ENCODE measurements around the gene KCNK4. TPM values are rescaled to one million over a fixed set of nuclear protein-coding genes. Genes with fewer than 3 reads are reported as not detected.

Gene KCNK4
- total and polyA plus RNA-seq, 2 experiments from 2014 or later = 0.13 TPM; not detected in 1

DNA sequence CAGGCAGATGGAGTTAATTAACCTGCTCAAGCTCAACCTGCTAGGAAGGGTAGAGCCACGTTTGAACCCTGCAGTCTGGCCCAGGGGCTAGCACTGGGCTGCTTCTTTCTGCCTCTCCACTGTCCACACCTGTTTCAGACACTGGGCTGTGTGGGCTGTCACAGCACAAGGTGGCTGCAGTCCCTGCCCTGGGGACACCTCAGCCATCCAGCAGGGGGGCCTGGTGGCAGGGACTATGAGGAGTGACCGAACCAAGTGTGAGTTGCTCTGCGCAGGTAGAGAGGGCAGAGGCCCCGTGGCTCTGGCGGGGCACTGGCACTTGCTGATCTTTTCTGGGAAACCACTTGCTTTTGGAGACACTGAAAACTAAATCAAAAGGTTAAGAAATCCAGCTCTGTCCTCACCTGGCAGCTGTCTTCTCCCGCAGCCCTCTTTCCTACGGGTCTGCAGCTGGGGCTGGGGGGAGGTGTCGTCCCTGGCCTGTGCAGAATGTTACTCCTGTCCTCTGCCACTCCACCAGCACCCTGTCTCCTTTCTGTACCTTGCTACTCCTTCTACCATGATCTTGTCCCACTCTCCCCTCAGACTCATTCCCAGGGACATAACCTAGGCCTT lies 12.4 kb upstream of the KCNK4 start:
- Histone ChIP-seq H3K9me3 (ENCODE audit: low read depth) (no peaks in the 10 kb centered on the region), H3K4me2 (ENCODE audit: unreplicated experiment) (no peak overlapping the region), H3K27me3 (replicated peaks; ENCODE audit: insufficient read depth) (no peaks in the 10 kb centered on the region), H3K79me2 (ENCODE audit: insufficient read depth) (peaks cover 39% of the 10 kb centered on the region), H3K27ac (no peak overlapping the region), H3F3A (ENCODE audit: insufficient read depth) (peaks cover 25% of the 10 kb centered on the region), H4K20me1 (ENCODE audit: insufficient read depth) (no peaks in the 10 kb centered on the region), H3K9ac (no peak overlapping the region), H3K36me3 (ENCODE audit: low read depth) (0 out of 2 replicates have a peak, but pooled peaks cover 8% of the 10 kb centered on the region), H3K4me1 (ENCODE audit: insufficient read depth) (peaks cover 16% of the 10 kb centered on the region), H3K4me3 (no peak overlapping the region), H2AFZ (no peak overlapping the region), H3K9me2 (ENCODE audit: insufficient read depth) (no peaks in the 10 kb centered on the region)
- no peak for TF ChIP-seq EZH2phosphoT487 (IDR thresholded peaks at IDR 0.05; ENCODE audit: insufficient read depth, low read depth)
- no peak for TF ChIP-seq EZH2 (IDR thresholded peaks at IDR 0.05; ENCODE audit: insufficient read depth, poor library complexity, severe bottlenecking)
- in situ Hi-C loops (cut with MboI) = no loop called here
- WGBS, 2 experiments (ENCODE audit: low coverage in 1 of 2, low lambda C conversion rate in 2 of 2, missing lambda C conversion rate in 2 of 2) = 82 to 84% methylated on average over 8 of the region's 8 CpGs
- DNase-seq = no peak

DNA sequence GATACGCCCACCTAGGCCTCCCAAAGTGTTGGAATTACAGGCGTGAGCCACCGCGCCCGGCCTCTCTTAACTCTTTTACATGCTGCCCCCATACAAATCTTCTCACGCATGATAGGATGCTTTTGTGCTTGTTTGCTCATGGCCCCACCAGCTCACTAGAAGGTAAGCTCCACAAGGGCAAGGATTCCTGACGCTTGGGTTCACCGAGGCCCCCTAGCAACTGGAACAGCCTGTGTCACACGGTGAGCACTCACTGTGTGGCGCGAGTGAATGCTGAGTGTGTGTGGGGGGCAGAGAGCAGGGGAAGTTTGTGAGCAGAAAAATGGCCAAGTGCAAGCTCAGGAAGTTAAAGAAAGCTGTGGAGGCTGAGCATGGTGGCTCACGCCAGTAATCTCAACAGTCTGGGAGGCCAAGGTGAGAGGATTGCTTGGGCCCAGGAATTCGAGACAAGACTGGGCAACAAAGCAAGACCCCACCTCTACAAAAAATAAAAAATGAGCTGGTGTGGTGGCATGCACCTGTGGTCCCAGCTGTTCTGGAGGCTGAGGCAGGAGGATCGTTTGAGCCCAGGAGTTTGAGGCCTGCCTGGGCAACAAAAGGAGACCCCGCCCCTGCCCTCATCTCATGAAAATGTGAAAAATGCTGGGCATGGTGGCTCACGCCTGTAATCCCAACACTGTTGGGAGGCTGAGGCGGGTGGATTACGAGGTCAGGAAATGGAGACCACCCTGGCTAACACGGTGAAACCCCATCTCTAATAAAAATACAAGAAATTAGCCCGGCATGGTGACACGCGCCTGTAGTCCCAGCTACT lies 8.9 kb upstream of the KCNK4 start:
- no peak for DNase-seq
- Histone ChIP-seq H4K20me1 (ENCODE audit: insufficient read depth) (no peaks in the 10 kb centered on the region), H3K27ac (no peak overlapping the region), H3K36me3 (ENCODE audit: low read depth) (0 out of 2 replicates have a peak, but pooled peaks cover 8% of the 10 kb centered on the region), H3K4me1 (ENCODE audit: insufficient read depth) (peaks cover 5% of the 10 kb centered on the region), H3K4me2 (ENCODE audit: unreplicated experiment) (no peak overlapping the region), H3K27me3 (replicated peaks; ENCODE audit: insufficient read depth) (no peaks in the 10 kb centered on the region), H3K4me3 (no peak overlapping the region), H3K9ac (no peak overlapping the region), H2AFZ (no peak overlapping the region), H3K9me2 (ENCODE audit: insufficient read depth) (no peaks in the 10 kb centered on the region), H3K9me3 (ENCODE audit: low read depth) (no peaks in the 10 kb centered on the region), H3K79me2 (ENCODE audit: insufficient read depth) (peaks cover 34% of the 10 kb centered on the region), H3F3A (ENCODE audit: insufficient read depth) (peaks cover 9% of the 10 kb centered on the region)
- in situ Hi-C loops (cut with MboI) = no loop called here
- TF ChIP-seq EZH2phosphoT487 (IDR thresholded peaks at IDR 0.05; ENCODE audit: insufficient read depth, low read depth) (no peak), EZH2 (IDR thresholded peaks at IDR 0.05; ENCODE audit: insufficient read depth, poor library complexity, severe bottlenecking) (no peak)
- 93 to 95% methylated on average over 21 to 22 of the region's 22 CpGs for WGBS, 2 experiments (ENCODE audit: low coverage in 1 of 2, low lambda C conversion rate in 2 of 2, missing lambda C conversion rate in 2 of 2)

DNA sequence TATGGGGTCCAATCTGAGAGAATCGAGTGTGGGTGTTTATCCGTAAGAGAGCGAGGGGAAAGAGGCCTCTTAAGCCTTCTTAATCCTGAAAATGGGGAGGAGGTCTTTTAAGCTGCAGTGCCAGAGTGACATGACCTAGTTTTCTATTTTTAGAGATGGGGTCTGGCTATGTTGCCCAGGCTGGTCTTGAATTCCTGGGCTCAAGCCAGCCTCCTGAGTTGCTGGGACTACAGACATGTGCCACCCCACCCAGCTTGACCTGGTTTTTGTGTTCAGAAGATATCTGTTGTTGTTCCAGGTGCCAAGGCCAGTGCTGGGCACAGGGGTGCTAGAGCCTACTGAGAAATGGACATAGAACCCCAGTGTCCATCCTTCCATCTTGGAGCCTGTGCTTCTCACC lies 8.0 kb upstream of the KCNK4 start:
- TF ChIP-seq EZH2 (IDR thresholded peaks at IDR 0.05; ENCODE audit: insufficient read depth, poor library complexity, severe bottlenecking) (no peak), EZH2phosphoT487 (IDR thresholded peaks at IDR 0.05; ENCODE audit: insufficient read depth, low read depth) (no peak)
- 97 to 98% methylated on average over 3 of the region's 3 CpGs for WGBS, 2 experiments (ENCODE audit: low coverage in 1 of 2, low lambda C conversion rate in 2 of 2, missing lambda C conversion rate in 2 of 2)
- no peaks in the 10 kb centered on the region for H4K20me1 ChIP-seq (ENCODE audit: insufficient read depth)
- no peak overlapping the region for H2AFZ ChIP-seq
- 0 out of 2 replicates have a peak, but pooled peaks cover 5% of the 10 kb centered on the region for H3K36me3 ChIP-seq (ENCODE audit: low read depth)
- H3K9me3 ChIP-seq (ENCODE audit: low read depth) = no peaks in the 10 kb centered on the region
- no peaks in the 10 kb centered on the region for H3K9me2 ChIP-seq (ENCODE audit: insufficient read depth)
- no peak overlapping the region for H3K27ac ChIP-seq
- H3K4me2 ChIP-seq (ENCODE audit: unreplicated experiment) = no peak overlapping the region
- no peaks in the 10 kb centered on the region for H3K27me3 ChIP-seq (replicated peaks; ENCODE audit: insufficient read depth)
- H3K79me2 ChIP-seq (ENCODE audit: insufficient read depth) = peaks cover 39% of the 10 kb centered on the region
- peak overlapping the region; percentile 92 for H3K9ac ChIP-seq
- in situ Hi-C loops (cut with MboI) = no loop called here
- no peak for DNase-seq
- H3K4me1 ChIP-seq (ENCODE audit: insufficient read depth) = no peaks in the 10 kb centered on the region
- peak overlapping the region; percentile 88; the same call in 1 of the 2 replicates for H3K4me3 ChIP-seq
- H3F3A ChIP-seq (ENCODE audit: insufficient read depth) = no peaks in the 10 kb centered on the region; the same call in 1 of the 2 replicates

DNA sequence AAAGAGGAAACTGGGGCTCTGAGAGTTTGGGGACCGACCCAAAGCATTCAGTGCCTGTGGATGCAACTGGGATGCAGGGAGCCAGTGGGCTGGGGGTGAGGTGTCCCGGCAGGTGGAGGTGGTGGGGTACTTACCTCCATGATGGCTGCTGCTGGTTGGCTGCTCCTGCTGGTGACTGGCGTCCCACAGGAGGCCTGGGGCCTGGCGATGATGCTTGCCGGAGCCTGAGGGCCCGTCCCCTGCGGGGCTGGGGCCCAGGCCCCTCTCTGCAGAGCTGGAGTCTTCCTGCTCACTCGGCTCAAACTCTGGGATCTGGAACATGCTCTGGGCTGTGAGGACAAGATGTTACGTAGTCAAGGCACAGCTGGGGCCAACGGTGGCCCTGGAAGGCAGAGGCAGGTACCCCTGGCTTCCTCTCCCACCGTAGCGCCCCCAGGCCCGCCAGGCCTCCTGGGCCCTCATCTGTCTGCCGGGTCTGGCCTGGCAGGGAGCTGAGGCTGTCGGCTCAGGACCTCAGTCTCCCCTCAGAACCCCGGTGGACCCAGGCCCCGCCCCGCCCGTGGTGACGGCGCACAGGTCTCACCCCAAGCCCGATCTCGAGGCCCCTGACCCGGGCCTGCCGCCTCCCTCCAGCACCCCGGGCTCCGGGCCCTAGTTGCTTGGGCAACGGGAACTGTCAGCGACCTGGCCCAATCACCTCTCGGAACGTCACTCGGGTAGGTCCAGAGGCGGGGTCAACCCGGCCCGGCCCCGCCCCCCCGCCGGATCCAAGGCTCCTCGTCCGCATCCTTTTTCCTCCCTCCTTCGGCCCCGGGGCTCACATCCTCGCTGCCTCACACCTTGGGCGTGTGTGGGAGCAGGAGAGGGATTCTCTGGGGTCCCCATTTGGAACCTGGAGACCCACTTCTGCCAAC lies 6.8 kb upstream of the KCNK4 start, which contains the start of gene BAD:
TSS of gene BAD (minus strand) at position 618 of the 914 bp plus-strand sequence. CDS start at position 321, 297 bp downstream.
- Histone ChIP-seq H3K9ac (peak within 1 kb of the TSS; percentile 92), H3K27ac (peak within 1 kb of the TSS; percentile 88), H3K79me2 (ENCODE audit: insufficient read depth) (peaks cover 39% of the 10 kb centered on the region), H3K27me3 (replicated peaks; ENCODE audit: insufficient read depth) (no peaks in the 10 kb centered on the region), H2AFZ (peak within 1 kb of the TSS; percentile 85), H3F3A (ENCODE audit: insufficient read depth) (no peaks in the 10 kb centered on the region), H3K4me3 (peak within 1 kb of the TSS; percentile 88), H3K4me1 (ENCODE audit: insufficient read depth) (no peaks in the 10 kb centered on the region), H4K20me1 (ENCODE audit: insufficient read depth) (no peaks in the 10 kb centered on the region), H3K4me2 (ENCODE audit: unreplicated experiment) (peak within 1 kb of the TSS; percentile 97), H3K9me3 (ENCODE audit: low read depth) (no peaks in the 10 kb centered on the region), H3K36me3 (ENCODE audit: low read depth) (0 out of 2 replicates have a peak, but pooled peaks cover 5% of the 10 kb centered on the region), H3K9me2 (ENCODE audit: insufficient read depth) (no peaks in the 10 kb centered on the region)
- WGBS, 2 experiments (ENCODE audit: low coverage in 1 of 2, low lambda C conversion rate in 2 of 2, missing lambda C conversion rate in 2 of 2) = 3 to 4% methylated on average over 37 to 39 of the region's 44 CpGs
- in situ Hi-C loops (cut with MboI) = no loop called here
- TF ChIP-seq EZH2phosphoT487 (IDR thresholded peaks at IDR 0.05; ENCODE audit: insufficient read depth, low read depth) = no peak
- TF ChIP-seq EZH2 (IDR thresholded peaks at IDR 0.05; ENCODE audit: insufficient read depth, poor library complexity, severe bottlenecking) = no peak
- DNase-seq = peak; percentile 98
